ENCODE results near the gene ERFE. TPM values are rescaled to one million over a fixed set of nuclear protein-coding genes. Genes with fewer than 3 reads are reported as not detected.

Gene ERFE
- total and polyA plus RNA-seq, 9 of the 15 experiments (the other 6 are each of a cell fraction or from before 2014, with no cell fraction given) = 0.55 to 8.2 (median 3.7) TPM

DNA sequence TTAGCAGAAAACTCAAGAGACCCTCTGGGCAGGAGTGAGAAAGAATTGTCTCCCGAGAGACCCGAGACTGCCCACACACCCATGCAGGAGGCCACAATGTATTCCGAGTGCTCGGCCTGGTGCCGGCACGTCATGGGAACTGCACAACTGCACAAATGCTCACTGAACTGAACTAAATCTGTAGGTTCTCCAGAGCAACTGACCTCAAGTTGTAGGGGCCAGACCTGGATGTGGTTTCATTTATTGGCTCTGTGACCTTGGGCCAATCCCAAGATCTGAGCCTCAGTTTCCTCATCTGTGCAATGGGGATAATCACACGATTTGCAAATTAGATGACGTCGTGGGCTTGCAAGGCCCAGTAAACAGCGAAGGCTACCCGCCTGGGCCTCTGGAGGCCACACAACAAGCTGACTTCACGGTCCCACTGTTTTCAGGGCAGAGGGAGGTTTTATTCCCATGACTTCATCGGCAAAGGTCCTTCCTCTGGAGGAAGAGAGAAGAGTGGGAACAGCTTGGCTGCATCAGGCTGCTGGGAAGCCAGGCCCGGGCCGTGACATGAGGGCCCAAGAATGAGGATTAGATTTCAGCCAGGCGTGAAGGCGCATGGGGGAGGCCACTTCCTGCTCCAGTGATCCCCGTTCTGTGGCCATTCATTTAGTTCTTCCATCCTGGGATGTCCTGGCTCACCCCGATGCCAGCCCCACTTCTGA is 3.6 kb upstream of the ERFE start:
- ChIA-PET CTCF (ENCODE audit: low intra/inter-chr PET ratio) (no interaction called here), POLR2A (no interaction called here)
- 58% methylated on average over 14 of the region's 19 CpGs for WGBS (ENCODE audit: insufficient coverage, low coverage, missing lambda C conversion rate)
- Histone ChIP-seq H3K9me1 (ENCODE audit: control insufficient read depth, insufficient read depth, low read length) (no peaks in the 10 kb centered on the region), H3K9ac (ENCODE audit: insufficient read depth in 1 of 2, low read depth in 2 of 2, low read length in 2 of 2) (no peak overlapping the region; a peak in 1 of 4 replicates), H2AFZ (ENCODE audit: low read depth, low read length) (no peak overlapping the region), H3K27ac (ENCODE audit: extremely low read depth, low read depth, low read length) (no peak overlapping the region), H3K4me2 (ENCODE audit: insufficient read depth, low read length) (no peak overlapping the region), H3K9me3 (replicated peaks; ENCODE audit: control insufficient read depth, insufficient read depth, low read depth, low read length) (no peaks in the 10 kb centered on the region), H3K79me2 (ENCODE audit: control insufficient read depth, insufficient read depth, low read length) (no peaks in the 10 kb centered on the region), H3K36me3 (ENCODE audit: control insufficient read depth, insufficient read depth, low read length) (no peaks in the 10 kb centered on the region), H3K4me1 (replicated peaks in 1 of 2; ENCODE audit: control insufficient read depth in 2 of 2, insufficient read depth in 2 of 2, low read length in 2 of 2) (peaks cover 0 to 43% of the 10 kb centered on the region in 2 experiments; a peak in 2 of 5 replicates), H3K27me3 (ENCODE audit: control insufficient read depth in 2 of 2, insufficient read depth in 2 of 2, low read length in 2 of 2) (no peaks in the 10 kb centered on the region), H3K4me3 (no peak overlapping the region), H4K20me1 (replicated peaks; ENCODE audit: control insufficient read depth, insufficient read depth, low read length) (no peaks in the 10 kb centered on the region)
- intact Hi-C loops (cut with micrococcal nuclease) = no loop called here
- in situ Hi-C loops (cut with MboI) = no loop called here
- DNase-seq (ENCODE audit: extremely low read depth in 1 of 4, low spot score in 3 of 4) (no peak), ATAC-seq (no peak), FAIRE-seq (no peak)
- TF ChIP-seq SMARCA5 (IDR thresholded peaks at IDR 0.05) (0 out of 2 replicates have a peak, but pooled peaks have one; percentile 16), KDM1A (IDR thresholded peaks at IDR 0.05) (0 out of 4 replicates have a peak, but pooled peaks of 1 of the 2 experiments have one; percentile 33), NCOA2 (IDR thresholded peaks at IDR 0.05; ENCODE audit: partially characterized antibody in 2 of 2) (no peak), BCOR (IDR thresholded peaks at IDR 0.05) (0 out of 2 replicates have a peak, but pooled peaks have one; percentile 47)
- TF ChIP-seq, protein P1, sequence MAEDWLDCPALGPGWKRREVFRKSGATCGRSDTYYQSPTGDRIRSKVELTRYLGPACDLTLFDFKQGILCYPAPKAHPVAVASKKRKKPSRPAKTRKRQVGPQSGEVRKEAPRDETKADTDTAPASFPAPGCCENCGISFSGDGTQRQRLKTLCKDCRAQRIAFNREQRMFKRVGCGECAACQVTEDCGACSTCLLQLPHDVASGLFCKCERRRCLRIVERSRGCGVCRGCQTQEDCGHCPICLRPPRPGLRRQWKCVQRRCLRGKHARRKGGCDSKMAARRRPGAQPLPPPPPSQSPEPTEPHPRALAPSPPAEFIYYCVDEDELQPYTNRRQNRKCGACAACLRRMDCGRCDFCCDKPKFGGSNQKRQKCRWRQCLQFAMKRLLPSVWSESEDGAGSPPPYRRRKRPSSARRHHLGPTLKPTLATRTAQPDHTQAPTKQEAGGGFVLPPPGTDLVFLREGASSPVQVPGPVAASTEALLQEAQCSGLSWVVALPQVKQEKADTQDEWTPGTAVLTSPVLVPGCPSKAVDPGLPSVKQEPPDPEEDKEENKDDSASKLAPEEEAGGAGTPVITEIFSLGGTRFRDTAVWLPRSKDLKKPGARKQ (CRISPR knock-in tag; IDR thresholded peaks at IDR 0.05) = no peak
- TF ChIP-seq, protein P2, sequence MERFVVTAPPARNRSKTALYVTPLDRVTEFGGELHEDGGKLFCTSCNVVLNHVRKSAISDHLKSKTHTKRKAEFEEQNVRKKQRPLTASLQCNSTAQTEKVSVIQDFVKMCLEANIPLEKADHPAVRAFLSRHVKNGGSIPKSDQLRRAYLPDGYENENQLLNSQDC (CRISPR knock-in tag; IDR thresholded peaks at IDR 0.05) = no peak
- TF ChIP-seq, protein P3, sequence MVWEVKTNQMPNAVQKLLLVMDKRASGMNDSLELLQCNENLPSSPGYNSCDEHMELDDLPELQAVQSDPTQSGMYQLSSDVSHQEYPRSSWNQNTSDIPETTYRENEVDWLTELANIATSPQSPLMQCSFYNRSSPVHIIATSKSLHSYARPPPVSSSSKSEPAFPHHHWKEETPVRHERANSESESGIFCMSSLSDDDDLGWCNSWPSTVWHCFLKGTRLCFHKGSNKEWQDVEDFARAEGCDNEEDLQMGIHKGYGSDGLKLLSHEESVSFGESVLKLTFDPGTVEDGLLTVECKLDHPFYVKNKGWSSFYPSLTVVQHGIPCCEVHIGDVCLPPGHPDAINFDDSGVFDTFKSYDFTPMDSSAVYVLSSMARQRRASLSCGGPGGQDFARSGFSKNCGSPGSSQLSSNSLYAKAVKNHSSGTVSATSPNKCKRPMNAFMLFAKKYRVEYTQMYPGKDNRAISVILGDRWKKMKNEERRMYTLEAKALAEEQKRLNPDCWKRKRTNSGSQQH (CRISPR knock-in tag; IDR thresholded peaks at IDR 0.05) = no peak
- no TSS peak for BruUV-seq (replicated peaks)

Data from K562 (cell line).